ENCODE data around the gene RAMACL.

DNA sequence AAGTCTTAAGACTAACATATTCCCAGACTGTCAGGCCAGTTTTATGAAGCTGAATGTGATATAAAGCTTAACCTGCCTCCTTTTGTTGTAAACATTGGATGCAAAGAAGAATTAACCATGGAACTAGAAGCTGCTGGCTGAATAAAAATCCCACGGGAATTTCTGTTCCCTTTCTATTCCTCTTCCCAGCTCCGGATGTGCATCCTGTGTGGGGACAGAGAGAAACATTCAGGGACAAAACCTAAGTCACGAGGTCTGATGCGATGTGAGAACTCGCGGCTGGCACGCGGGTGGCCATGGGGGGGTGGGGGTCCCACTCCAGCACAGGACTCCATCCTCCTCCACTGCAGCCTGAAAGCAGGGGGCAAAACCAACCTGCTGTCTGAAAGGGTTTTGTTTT is 32.2 kb downstream of the RAMACL start:
- TF ChIP-seq, protein P1, sequence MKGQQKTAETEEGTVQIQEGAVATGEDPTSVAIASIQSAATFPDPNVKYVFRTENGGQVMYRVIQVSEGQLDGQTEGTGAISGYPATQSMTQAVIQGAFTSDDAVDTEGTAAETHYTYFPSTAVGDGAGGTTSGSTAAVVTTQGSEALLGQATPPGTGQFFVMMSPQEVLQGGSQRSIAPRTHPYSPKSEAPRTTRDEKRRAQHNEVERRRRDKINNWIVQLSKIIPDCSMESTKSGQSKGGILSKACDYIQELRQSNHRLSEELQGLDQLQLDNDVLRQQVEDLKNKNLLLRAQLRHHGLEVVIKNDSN (IDR thresholded peaks at IDR 0.05): no peak
- no peak for TF ChIP-seq NFIC (IDR thresholded peaks at IDR 0.05)
